ENCODE data around the gene TNS1.

The TNS1 gene

DNA sequence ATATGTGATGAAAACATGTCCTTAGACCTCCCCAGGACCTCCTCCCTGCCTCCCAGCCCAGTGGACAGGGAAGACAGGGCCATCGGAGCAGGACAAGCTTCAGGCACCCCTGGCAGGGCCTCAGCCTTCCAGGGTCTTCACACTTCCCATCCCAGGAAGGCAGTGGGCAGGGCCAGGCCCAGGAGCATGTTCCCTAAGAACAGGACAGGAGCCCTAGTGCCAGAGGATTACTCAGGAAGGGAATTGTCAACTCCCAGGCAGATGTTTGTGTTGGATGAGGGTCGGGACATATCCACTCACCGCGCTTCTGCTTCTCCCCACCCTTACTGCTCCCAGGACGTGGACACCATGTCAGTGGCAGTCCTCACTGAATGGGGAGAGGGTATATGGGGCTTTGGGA lies 138.9 kb downstream of the TNS1 start:
- no peak for DNase-seq

DNA sequence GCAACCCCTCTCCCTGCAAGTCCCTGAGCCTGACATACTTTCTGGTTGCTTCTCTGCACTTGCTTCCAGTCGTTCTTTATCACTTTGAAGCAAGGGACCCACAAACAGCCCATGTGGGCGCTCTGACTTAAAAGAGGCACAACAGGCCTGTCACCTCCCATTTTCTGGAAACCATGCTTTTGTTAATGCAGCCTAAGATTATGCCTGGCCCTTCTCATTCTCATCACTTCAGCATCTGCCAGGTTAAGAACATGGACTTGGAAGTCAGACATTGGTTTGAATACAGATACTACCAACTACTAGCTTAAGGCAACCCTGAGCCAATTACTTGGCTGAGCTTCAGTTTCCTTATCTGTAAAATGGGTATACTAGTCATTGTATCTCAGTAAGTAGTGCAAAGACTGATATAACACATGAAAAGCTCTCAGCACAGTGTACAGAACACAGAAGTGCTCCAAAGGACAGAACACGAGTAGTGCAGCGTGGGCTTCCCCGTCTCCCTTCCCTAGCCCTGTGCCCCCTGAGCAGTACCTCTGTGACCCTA lies 141.4 kb downstream of the TNS1 start:
- no peak for DNase-seq

DNA sequence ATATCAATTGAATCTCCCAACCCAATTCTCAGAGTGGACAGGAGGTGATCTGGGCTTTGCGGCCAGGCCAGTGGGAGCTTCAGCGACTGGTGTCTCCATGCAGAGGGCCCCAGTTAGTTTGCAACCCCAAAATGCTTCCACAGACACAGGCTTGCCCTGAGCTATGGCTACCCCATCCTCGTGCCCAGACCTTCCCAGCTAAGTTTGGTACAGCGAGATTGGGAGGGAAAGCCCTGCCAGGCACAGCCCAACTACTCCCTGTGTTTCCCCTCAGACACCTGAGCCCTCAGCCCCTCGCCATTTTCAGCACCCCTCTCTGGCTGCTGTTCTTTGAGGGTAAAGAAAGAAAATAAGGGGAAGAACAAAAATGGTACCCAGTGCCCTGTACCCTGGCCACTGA lies 142.9 kb downstream of the TNS1 start:
- DNase-seq = no peak

GRCh38 chr2:217858519-217859491 lies 144.0 kb downstream of the TNS1 start:
- no peak for DNase-seq

DNA sequence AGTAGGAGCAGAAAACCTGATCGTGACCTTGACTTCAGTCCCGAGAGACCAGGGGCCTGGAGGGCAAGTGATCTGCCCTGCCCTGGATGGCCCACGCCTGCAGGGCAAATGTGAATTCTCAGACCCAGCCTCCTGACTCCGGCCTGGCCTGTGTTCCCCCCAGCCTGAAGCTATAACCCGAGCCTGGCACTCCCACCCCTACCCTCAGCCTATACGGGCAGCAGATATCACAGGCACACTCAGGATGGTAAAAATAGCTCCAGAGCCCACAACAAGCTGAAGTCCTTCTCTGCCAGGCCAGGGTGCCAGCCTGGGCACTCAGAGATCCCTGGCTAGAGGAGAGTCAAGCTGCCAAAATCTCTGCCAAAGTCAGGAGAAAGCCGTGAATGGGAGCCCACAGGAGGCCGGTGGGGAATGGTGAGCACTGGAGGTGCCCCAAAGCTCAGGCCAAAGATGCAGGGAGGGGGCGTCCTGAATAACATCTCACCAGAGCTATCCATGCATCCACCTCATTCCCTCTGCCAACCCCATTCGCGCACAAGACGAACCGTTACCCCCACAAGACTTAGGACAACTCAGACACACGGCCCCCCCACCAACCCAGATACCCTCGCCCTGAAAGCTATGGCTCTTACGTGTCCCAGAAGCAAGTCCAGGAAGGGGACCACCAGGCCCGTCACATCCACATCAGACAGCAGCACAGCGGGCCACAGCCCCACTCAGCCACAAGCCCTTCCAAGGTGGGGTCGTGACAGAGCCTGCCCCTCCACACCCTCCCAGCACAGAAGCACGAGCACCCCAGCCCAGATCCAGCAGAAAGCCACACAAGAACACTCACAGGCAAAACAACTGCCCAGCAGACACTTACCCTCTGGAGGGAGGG lies 144.9 kb downstream of the TNS1 start:
- no peak for DNase-seq

DNA sequence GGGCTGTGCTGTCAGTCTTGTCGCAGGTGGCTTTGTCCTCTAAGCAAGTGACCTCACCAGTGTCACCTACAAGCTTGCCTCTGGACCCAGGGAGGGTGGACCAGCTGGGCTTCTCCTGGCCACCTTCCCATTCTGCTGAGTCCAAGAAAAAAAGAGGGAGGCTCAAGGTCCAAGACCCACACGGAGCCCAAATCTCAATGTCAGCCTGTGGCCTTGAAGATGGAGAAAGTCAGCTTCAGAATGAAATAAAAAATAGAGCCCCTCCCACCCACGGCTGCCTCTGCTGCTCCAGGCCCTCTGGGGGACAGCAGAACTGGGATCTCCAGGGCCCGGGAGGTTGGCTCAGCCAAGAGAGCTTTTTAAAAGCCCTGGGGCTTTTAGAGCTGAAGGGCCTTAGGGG lies 145.9 kb downstream of the TNS1 start:
- no peak for DNase-seq

DNA sequence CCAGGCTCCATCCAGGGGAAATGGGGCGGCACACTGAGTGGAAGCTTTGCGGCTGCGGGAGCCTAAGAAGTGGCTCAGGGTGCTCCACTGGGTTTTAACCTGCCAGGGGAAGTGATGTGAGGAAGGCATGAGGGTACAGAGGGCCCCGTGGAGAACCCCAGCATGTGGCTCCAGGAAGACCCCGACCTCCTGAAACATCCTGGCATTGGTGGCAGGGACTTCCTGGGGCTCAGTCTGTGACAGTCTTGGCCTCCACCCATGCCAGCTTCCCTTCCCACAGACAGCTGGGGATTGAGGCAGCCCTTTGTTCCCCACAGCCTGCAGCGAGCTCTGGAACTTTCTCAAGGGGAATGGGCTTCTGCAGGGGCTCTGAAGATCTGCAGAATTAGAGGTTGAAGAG lies 146.6 kb downstream of the TNS1 start:
- DNase-seq = no peak

GRCh38 chr2:217854684-217855420 lies 147.9 kb downstream of the TNS1 start:
- DNase-seq = no peak

DNA sequence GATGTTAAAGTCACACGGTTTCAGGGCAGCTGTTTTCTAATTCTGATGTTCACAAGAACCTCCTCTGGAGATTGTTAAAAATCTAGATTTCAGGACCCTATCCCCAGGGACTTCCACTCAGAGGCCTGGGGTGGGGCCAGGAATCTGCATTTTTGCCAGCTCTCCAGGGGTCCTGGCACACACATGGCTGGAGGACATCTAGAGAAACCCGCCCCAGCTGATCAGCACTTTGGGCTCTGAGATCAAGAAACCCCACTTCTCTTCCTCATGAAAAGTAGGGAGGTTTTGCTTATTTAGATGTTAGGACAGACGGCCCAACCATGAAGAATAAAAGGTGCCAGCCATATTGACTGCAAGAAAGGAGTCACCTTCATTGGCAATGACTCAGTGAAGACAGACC lies 148.8 kb downstream of the TNS1 start:
- no peak for DNase-seq

GRCh38 chr2:217853301-217853881 lies 149.4 kb downstream of the TNS1 start:
- no peak for DNase-seq

- DNase-seq = no peak
Measured at GRCh38 chr2:217852555-217853211, 150.1 kb downstream of the TNS1 start.

- DNase-seq = no peak
Measured at GRCh38 chr2:217851191-217852020, 151.4 kb downstream of the TNS1 start.

DNA sequence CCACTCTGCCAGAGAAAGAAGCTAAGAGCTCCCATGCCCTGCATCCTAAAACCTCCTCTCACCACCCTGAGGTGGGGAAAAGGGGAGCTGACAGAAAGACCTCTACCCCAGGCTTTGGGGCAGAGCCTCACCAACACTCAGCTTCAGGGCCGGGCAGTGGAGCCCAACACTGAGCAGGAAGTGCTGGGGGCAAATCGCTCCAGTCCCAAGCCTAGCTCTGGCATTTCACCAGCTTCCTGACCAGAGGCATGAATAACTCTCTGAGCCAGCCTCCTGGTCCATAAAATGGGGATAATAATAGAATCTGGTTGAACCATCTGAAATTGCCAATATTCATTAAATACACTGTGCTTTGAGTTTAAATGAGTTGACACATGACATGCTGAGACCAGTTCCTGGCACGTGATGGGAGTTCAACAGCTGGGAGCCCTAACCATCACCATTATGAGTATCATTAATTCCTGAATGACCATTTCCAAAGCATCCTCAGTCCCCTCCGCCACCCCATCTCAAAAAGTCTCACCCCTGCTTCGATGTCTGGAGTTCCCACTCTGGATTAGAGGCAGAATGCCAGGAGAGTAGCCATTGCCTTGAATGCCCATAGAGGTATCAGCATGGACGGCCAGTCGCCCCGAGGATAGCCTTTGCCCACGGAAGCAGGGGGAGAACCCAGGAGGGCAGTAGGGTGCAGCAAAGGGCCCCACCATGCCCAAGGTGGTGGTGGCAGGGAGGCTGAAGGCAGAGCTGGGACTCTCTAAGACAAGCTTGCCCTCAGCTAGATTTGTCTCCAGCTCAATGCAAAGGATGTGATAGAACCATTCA lies 153.4 kb downstream of the TNS1 start:
- DNase-seq = no peak

- no peak for DNase-seq
Measured at GRCh38 chr2:217848351-217848957, 154.3 kb downstream of the TNS1 start.

GRCh38 chr2:217847552-217848350 lies 155.0 kb downstream of the TNS1 start:
- no peak for DNase-seq

- no peak for DNase-seq
Measured at GRCh38 chr2:217847115-217847514, 155.7 kb downstream of the TNS1 start.

DNA sequence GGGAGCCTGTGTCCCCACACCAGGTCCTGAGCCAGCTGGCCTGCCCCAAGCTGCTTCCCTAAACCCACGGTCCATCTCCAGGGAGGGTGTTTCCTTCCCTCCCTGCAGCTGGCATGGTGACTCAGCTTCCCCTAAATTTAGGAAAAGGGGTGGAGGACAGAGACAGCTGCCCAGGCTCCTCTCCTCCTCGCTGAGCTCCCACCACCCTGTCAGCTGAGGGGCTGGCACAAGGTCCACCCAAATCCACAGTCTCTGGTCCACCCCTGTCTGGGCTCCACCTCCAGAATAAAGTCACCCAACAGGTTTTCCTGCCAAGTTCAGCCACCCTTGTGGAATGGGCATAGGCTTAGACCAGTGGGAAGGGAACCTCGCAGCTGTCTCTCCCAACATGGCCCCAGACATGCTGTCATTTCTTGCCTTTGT lies 156.5 kb downstream of the TNS1 start:
- no peak for DNase-seq

DNA sequence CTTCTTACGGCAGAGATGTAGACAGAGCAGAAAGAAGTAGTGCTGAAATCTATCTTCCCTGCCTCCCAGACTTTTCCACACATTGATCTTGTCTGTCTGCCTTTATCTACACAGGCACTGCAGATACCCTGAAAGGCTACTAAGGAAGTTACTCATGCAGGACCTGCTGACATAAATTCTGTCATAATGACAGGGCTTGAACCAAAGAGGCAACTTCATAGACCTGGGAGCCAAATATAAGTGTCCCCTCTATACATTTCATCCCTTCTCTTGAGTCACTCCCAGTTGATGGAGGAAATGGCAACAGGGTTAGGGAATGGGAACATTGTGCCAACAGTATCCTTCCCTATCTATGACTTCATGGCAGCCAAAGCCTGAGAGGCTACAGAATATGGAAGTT lies 157.5 kb downstream of the TNS1 start:
- DNase-seq = no peak

DNA sequence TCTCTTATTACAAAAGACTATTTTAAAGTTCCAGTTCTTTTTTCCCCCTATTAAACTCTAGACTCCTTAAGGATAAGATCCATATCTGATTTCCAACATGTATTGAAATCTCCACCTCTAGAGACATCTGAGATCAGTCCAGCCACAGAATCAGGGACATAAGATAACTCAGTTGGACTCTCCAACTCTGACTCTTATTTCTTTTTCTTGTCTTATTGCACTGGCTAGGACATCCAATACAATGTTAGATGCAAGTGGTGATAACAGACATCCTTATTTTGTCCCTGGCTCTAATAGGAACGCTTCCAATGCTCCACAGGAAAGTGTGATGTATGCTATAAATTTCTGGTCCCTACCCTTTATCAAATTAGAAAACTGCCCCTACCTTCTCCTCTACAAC lies 158.1 kb downstream of the TNS1 start:
- DNase-seq = no peak
